Measurements from ENCODE around the gene MBOAT1.

Gene MBOAT1

GRCh38 chr6:20112841-20113240 lies 99.4 kb downstream of the MBOAT1 start:
- peaks cover 3% of the 10 kb centered on the region for H3K4me1 ChIP-seq (ENCODE audit: control insufficient read depth, insufficient read depth, low read depth, low read length)
- H2BK12ac ChIP-seq (ENCODE audit: low read length in 2 of 2), result no peak overlapping the region
- H3K4ac ChIP-seq (ENCODE audit: low read depth in 1 of 2, low read length in 2 of 2), result no peak overlapping the region
- no peak overlapping the region for H2BK120ac ChIP-seq (ENCODE audit: low read depth, low read length)
- H3K9ac ChIP-seq (ENCODE audit: low read length), result no peak overlapping the region
- no peak overlapping the region for H3K27ac ChIP-seq (ENCODE audit: low read length, poor library complexity, severe bottlenecking)
- no peak overlapping the region for H3K14ac ChIP-seq (ENCODE audit: low read length in 2 of 2)
- no peaks in the 10 kb centered on the region for H3K36me3 ChIP-seq (ENCODE audit: control insufficient read depth in 1 of 2, insufficient read depth in 2 of 2, low read depth in 1 of 2, low read length in 2 of 2)
- H3K9me3 ChIP-seq (ENCODE audit: control insufficient read depth, low read length), result no peaks in the 10 kb centered on the region
- no peak overlapping the region for H3K4me3 ChIP-seq (ENCODE audit: insufficient read depth in 1 of 2, low read depth in 1 of 2, low read length in 2 of 2)
- H3K18ac ChIP-seq (ENCODE audit: low read depth in 1 of 2, low read length in 2 of 2), result no peak overlapping the region
- H3K79me1 ChIP-seq (replicated peaks; ENCODE audit: low read length, poor library complexity, severe bottlenecking), result no peaks in the 10 kb centered on the region
- no peak overlapping the region for H2BK5ac ChIP-seq (ENCODE audit: low read depth, low read length, poor library complexity, severe bottlenecking)
- DNase-seq, result no peak
- no peak overlapping the region for H2AFZ ChIP-seq (ENCODE audit: low read depth, low read length)
- WGBS, result 95% methylated on average over 5 of the region's 5 CpGs
- no peak overlapping the region for H3K4me2 ChIP-seq (ENCODE audit: low read length, poor library complexity, severe bottlenecking)
- no peak overlapping the region for H3K23ac ChIP-seq (ENCODE audit: low read length in 2 of 2)
- no peak overlapping the region for H2BK15ac ChIP-seq (ENCODE audit: low read depth, poor library complexity, severe bottlenecking)
- H3K27me3 ChIP-seq (ENCODE audit: control insufficient read depth in 1 of 2, insufficient read depth in 1 of 2, low read length in 2 of 2), result no peaks in the 10 kb centered on the region
- no peak overlapping the region for H4K91ac ChIP-seq (ENCODE audit: low read length)
- H4K8ac ChIP-seq (ENCODE audit: low read length), result no peak overlapping the region
- H2AK5ac ChIP-seq (ENCODE audit: low read length, severe bottlenecking), result no peak overlapping the region

GRCh38 chr6:20112241-20112640 lies 100.0 kb downstream of the MBOAT1 start:
- no peak overlapping the region for H2AFZ ChIP-seq (ENCODE audit: low read depth, low read length)
- H3K23ac ChIP-seq (ENCODE audit: low read length in 2 of 2), result no peak overlapping the region
- H3K27ac ChIP-seq (ENCODE audit: low read length, poor library complexity, severe bottlenecking), result no peak overlapping the region
- no peak overlapping the region for H3K4me2 ChIP-seq (ENCODE audit: low read length, poor library complexity, severe bottlenecking)
- H3K9ac ChIP-seq (ENCODE audit: low read length), result no peak overlapping the region
- no peak for DNase-seq
- no peaks in the 10 kb centered on the region for H3K9me3 ChIP-seq (ENCODE audit: control insufficient read depth, low read length)
- H4K91ac ChIP-seq (ENCODE audit: low read length), result no peak overlapping the region
- H2BK5ac ChIP-seq (ENCODE audit: low read depth, low read length, poor library complexity, severe bottlenecking), result no peak overlapping the region
- H3K18ac ChIP-seq (ENCODE audit: low read depth in 1 of 2, low read length in 2 of 2), result no peak overlapping the region
- no peak overlapping the region for H4K8ac ChIP-seq (ENCODE audit: low read length)
- no peaks in the 10 kb centered on the region for H3K36me3 ChIP-seq (ENCODE audit: control insufficient read depth in 1 of 2, insufficient read depth in 2 of 2, low read depth in 1 of 2, low read length in 2 of 2)
- 98% methylated on average over 4 of the region's 5 CpGs for WGBS
- H2BK120ac ChIP-seq (ENCODE audit: low read depth, low read length), result no peak overlapping the region
- no peak overlapping the region for H2AK5ac ChIP-seq (ENCODE audit: low read length, severe bottlenecking)
- H3K14ac ChIP-seq (ENCODE audit: low read length in 2 of 2), result no peak overlapping the region
- H3K79me1 ChIP-seq (replicated peaks; ENCODE audit: low read length, poor library complexity, severe bottlenecking), result no peaks in the 10 kb centered on the region
- no peak overlapping the region for H3K4me3 ChIP-seq (ENCODE audit: insufficient read depth in 1 of 2, low read depth in 1 of 2, low read length in 2 of 2)
- no peaks in the 10 kb centered on the region for H3K27me3 ChIP-seq (ENCODE audit: control insufficient read depth in 1 of 2, insufficient read depth in 1 of 2, low read length in 2 of 2)
- no peaks in the 10 kb centered on the region for H3K4me1 ChIP-seq (ENCODE audit: control insufficient read depth, insufficient read depth, low read depth, low read length)
- no peak overlapping the region for H3K4ac ChIP-seq (ENCODE audit: low read depth in 1 of 2, low read length in 2 of 2)
- no peak overlapping the region for H2BK15ac ChIP-seq (ENCODE audit: low read depth, poor library complexity, severe bottlenecking)
- no peak overlapping the region for H2BK12ac ChIP-seq (ENCODE audit: low read length in 2 of 2)

- Histone ChIP-seq H3K9me3 (ENCODE audit: control insufficient read depth, low read length) (no peaks in the 10 kb centered on the region), H2BK15ac (ENCODE audit: low read depth, poor library complexity, severe bottlenecking) (no peak overlapping the region), H3K23ac (ENCODE audit: low read length in 2 of 2) (no peak overlapping the region)
These were observed 101.8 kb downstream of the MBOAT1 start for GRCh38 chr6:20110478-20110877.

GRCh38 chr6:20109526-20109925 lies 102.7 kb downstream of the MBOAT1 start:
- no peak overlapping the region for H4K8ac ChIP-seq (ENCODE audit: low read length)
- H2BK120ac ChIP-seq (ENCODE audit: low read depth, low read length), result no peak overlapping the region
- H3K79me1 ChIP-seq (replicated peaks; ENCODE audit: low read length, poor library complexity, severe bottlenecking), result no peaks in the 10 kb centered on the region
- no peaks in the 10 kb centered on the region for H3K27me3 ChIP-seq (ENCODE audit: control insufficient read depth in 1 of 2, insufficient read depth in 1 of 2, low read length in 2 of 2)
- H3K9ac ChIP-seq (ENCODE audit: low read length), result no peak overlapping the region
- no peak overlapping the region for H3K27ac ChIP-seq (ENCODE audit: low read length, poor library complexity, severe bottlenecking)
- H3K9me3 ChIP-seq (ENCODE audit: control insufficient read depth, low read length), result no peaks in the 10 kb centered on the region
- no peak overlapping the region for H2BK5ac ChIP-seq (ENCODE audit: low read depth, low read length, poor library complexity, severe bottlenecking)
- H3K4me2 ChIP-seq (ENCODE audit: low read length, poor library complexity, severe bottlenecking), result no peak overlapping the region
- no peak overlapping the region for H2AFZ ChIP-seq (ENCODE audit: low read depth, low read length)
- H2BK15ac ChIP-seq (ENCODE audit: low read depth, poor library complexity, severe bottlenecking), result no peak overlapping the region
- no peak overlapping the region for H3K23ac ChIP-seq (ENCODE audit: low read length in 2 of 2)
- H3K4ac ChIP-seq (ENCODE audit: low read depth in 1 of 2, low read length in 2 of 2), result no peak overlapping the region
- H3K14ac ChIP-seq (ENCODE audit: low read length in 2 of 2), result no peak overlapping the region
- no peak overlapping the region for H3K18ac ChIP-seq (ENCODE audit: low read depth in 1 of 2, low read length in 2 of 2)
- H4K91ac ChIP-seq (ENCODE audit: low read length), result no peak overlapping the region
- 80% methylated on average over 6 of the region's 6 CpGs for WGBS
- no peak overlapping the region for H2AK5ac ChIP-seq (ENCODE audit: low read length, severe bottlenecking)
- no peak overlapping the region for H3K4me3 ChIP-seq (ENCODE audit: insufficient read depth in 1 of 2, low read depth in 1 of 2, low read length in 2 of 2)
- no peak overlapping the region for H2BK12ac ChIP-seq (ENCODE audit: low read length in 2 of 2)
- no peaks in the 10 kb centered on the region for H3K36me3 ChIP-seq (ENCODE audit: control insufficient read depth in 1 of 2, insufficient read depth in 2 of 2, low read depth in 1 of 2, low read length in 2 of 2)
- DNase-seq, result no peak
- no peaks in the 10 kb centered on the region for H3K4me1 ChIP-seq (ENCODE audit: control insufficient read depth, insufficient read depth, low read depth, low read length)

More at GRCh38 chr6:20110478-20110877, 101.8 kb downstream of the MBOAT1 start:
- Histone ChIP-seq H3K4me1 (ENCODE audit: control insufficient read depth, insufficient read depth, low read depth, low read length) (no peaks in the 10 kb centered on the region), H3K4ac (ENCODE audit: low read depth in 1 of 2, low read length in 2 of 2) (no peak overlapping the region), H3K27me3 (ENCODE audit: control insufficient read depth in 1 of 2, insufficient read depth in 1 of 2, low read length in 2 of 2) (no peaks in the 10 kb centered on the region), H3K36me3 (ENCODE audit: control insufficient read depth in 1 of 2, insufficient read depth in 2 of 2, low read depth in 1 of 2, low read length in 2 of 2) (no peaks in the 10 kb centered on the region), H4K91ac (ENCODE audit: low read length) (no peak overlapping the region), H4K8ac (ENCODE audit: low read length) (no peak overlapping the region), H2AFZ (ENCODE audit: low read depth, low read length) (no peak overlapping the region), H3K14ac (ENCODE audit: low read length in 2 of 2) (no peak overlapping the region), H2BK120ac (ENCODE audit: low read depth, low read length) (no peak overlapping the region), H2AK5ac (ENCODE audit: low read length, severe bottlenecking) (no peak overlapping the region), H3K79me1 (replicated peaks; ENCODE audit: low read length, poor library complexity, severe bottlenecking) (no peaks in the 10 kb centered on the region), H3K27ac (ENCODE audit: low read length, poor library complexity, severe bottlenecking) (no peak overlapping the region), H3K18ac (ENCODE audit: low read depth in 1 of 2, low read length in 2 of 2) (no peak overlapping the region), H3K4me3 (ENCODE audit: insufficient read depth in 1 of 2, low read depth in 1 of 2, low read length in 2 of 2) (no peak overlapping the region), H3K4me2 (ENCODE audit: low read length, poor library complexity, severe bottlenecking) (no peak overlapping the region), H2BK12ac (ENCODE audit: low read length in 2 of 2) (no peak overlapping the region), H3K9ac (ENCODE audit: low read length) (no peak overlapping the region), H2BK5ac (ENCODE audit: low read depth, low read length, poor library complexity, severe bottlenecking) (no peak overlapping the region)
- DNase-seq, result no peak

Measured in mesenchymal stem cell (in vitro differentiated cells and primary cell).